Measurements from ENCODE around the gene EDEM3.

Gene EDEM3

GRCh38 chr1:184769241-184769640 lies 14.6 kb upstream of the EDEM3 start:
- peak overlapping the region in 1 of 2 experiments; percentile 58 for H3K4ac ChIP-seq (ENCODE audit: low read depth in 1 of 2, low read length in 2 of 2)
- H3K4me3 ChIP-seq (ENCODE audit: insufficient read depth in 1 of 2, low read depth in 1 of 2, low read length in 2 of 2) = no peak overlapping the region
- no peak overlapping the region for H2BK15ac ChIP-seq (ENCODE audit: low read depth, poor library complexity, severe bottlenecking)
- H3K4me2 ChIP-seq (ENCODE audit: low read length, poor library complexity, severe bottlenecking) = no peak overlapping the region
- no peak overlapping the region for H3K23ac ChIP-seq (ENCODE audit: low read length in 2 of 2)
- no peak for DNase-seq
- H2BK12ac ChIP-seq (ENCODE audit: low read length in 2 of 2) = peak overlapping the region in 1 of 2 experiments; percentile 93
- WGBS = 87% methylated on average over 2 of the region's 2 CpGs
- no peak overlapping the region for H2BK120ac ChIP-seq (ENCODE audit: low read depth, low read length)
- no peak overlapping the region for H2AFZ ChIP-seq (ENCODE audit: low read depth, low read length)
- H3K14ac ChIP-seq (ENCODE audit: low read length in 2 of 2) = no peak overlapping the region
- no peaks in the 10 kb centered on the region for H3K27me3 ChIP-seq (ENCODE audit: control insufficient read depth in 1 of 2, insufficient read depth in 1 of 2, low read length in 2 of 2)
- no peak overlapping the region for H3K9ac ChIP-seq (ENCODE audit: low read length)
- H2AK5ac ChIP-seq (ENCODE audit: low read length, severe bottlenecking) = no peak overlapping the region
- H2BK5ac ChIP-seq (ENCODE audit: low read depth, low read length, poor library complexity, severe bottlenecking) = no peak overlapping the region
- H4K91ac ChIP-seq (ENCODE audit: low read length) = peak overlapping the region; percentile 61
- no peak overlapping the region for H3K27ac ChIP-seq (ENCODE audit: low read length, poor library complexity, severe bottlenecking)
- no peaks in the 10 kb centered on the region for H3K36me3 ChIP-seq (ENCODE audit: control insufficient read depth in 1 of 2, insufficient read depth in 2 of 2, low read depth in 1 of 2, low read length in 2 of 2)
- H4K8ac ChIP-seq (ENCODE audit: low read length) = no peak overlapping the region
- H3K79me1 ChIP-seq (replicated peaks; ENCODE audit: low read length, poor library complexity, severe bottlenecking) = no peaks in the 10 kb centered on the region
- no peaks in the 10 kb centered on the region for H3K9me3 ChIP-seq (ENCODE audit: control insufficient read depth, low read length)
- peak overlapping the region; percentile 62 to 70 for H3K18ac ChIP-seq (ENCODE audit: low read depth in 1 of 2, low read length in 2 of 2)
- no peaks in the 10 kb centered on the region for H3K4me1 ChIP-seq (ENCODE audit: control insufficient read depth, insufficient read depth, low read depth, low read length)

- 78% methylated on average over 2 of the region's 2 CpGs for WGBS
- H3K4me3 ChIP-seq (ENCODE audit: insufficient read depth in 1 of 2, low read depth in 1 of 2, low read length in 2 of 2) = no peak overlapping the region
- H2BK15ac ChIP-seq (ENCODE audit: low read depth, poor library complexity, severe bottlenecking) = no peak overlapping the region
- no peaks in the 10 kb centered on the region for H3K27me3 ChIP-seq (ENCODE audit: control insufficient read depth in 1 of 2, insufficient read depth in 1 of 2, low read length in 2 of 2)
- no peak overlapping the region for H2AFZ ChIP-seq (ENCODE audit: low read depth, low read length)
- H3K4ac ChIP-seq (ENCODE audit: low read depth in 1 of 2, low read length in 2 of 2) = no peak overlapping the region
- no peak overlapping the region for H3K9ac ChIP-seq (ENCODE audit: low read length)
- DNase-seq = no peak
- no peak overlapping the region for H3K23ac ChIP-seq (ENCODE audit: low read length in 2 of 2)
- no peak overlapping the region for H2BK5ac ChIP-seq (ENCODE audit: low read depth, low read length, poor library complexity, severe bottlenecking)
- no peaks in the 10 kb centered on the region for H3K4me1 ChIP-seq (ENCODE audit: control insufficient read depth, insufficient read depth, low read depth, low read length)
- no peak overlapping the region for H2BK12ac ChIP-seq (ENCODE audit: low read length in 2 of 2)
- no peak overlapping the region for H4K91ac ChIP-seq (ENCODE audit: low read length)
- H4K8ac ChIP-seq (ENCODE audit: low read length) = no peak overlapping the region
- H3K27ac ChIP-seq (ENCODE audit: low read length, poor library complexity, severe bottlenecking) = no peak overlapping the region
- H3K9me3 ChIP-seq (ENCODE audit: control insufficient read depth, low read length) = no peaks in the 10 kb centered on the region
- no peaks in the 10 kb centered on the region for H3K36me3 ChIP-seq (ENCODE audit: control insufficient read depth in 1 of 2, insufficient read depth in 2 of 2, low read depth in 1 of 2, low read length in 2 of 2)
- no peaks in the 10 kb centered on the region for H3K79me1 ChIP-seq (replicated peaks; ENCODE audit: low read length, poor library complexity, severe bottlenecking)
- H2BK120ac ChIP-seq (ENCODE audit: low read depth, low read length) = no peak overlapping the region
- H3K18ac ChIP-seq (ENCODE audit: low read depth in 1 of 2, low read length in 2 of 2) = no peak overlapping the region
- no peak overlapping the region for H2AK5ac ChIP-seq (ENCODE audit: low read length, severe bottlenecking)
- no peak overlapping the region for H3K4me2 ChIP-seq (ENCODE audit: low read length, poor library complexity, severe bottlenecking)
- no peak overlapping the region for H3K14ac ChIP-seq (ENCODE audit: low read length in 2 of 2)
These were observed 13.8 kb upstream of the EDEM3 start for GRCh38 chr1:184768467-184768866.

GRCh38 chr1:184767591-184767990 lies 12.9 kb upstream of the EDEM3 start:
- Histone ChIP-seq H3K79me1 (replicated peaks; ENCODE audit: low read length, poor library complexity, severe bottlenecking) (no peaks in the 10 kb centered on the region), H3K27me3 (ENCODE audit: control insufficient read depth in 1 of 2, insufficient read depth in 1 of 2, low read length in 2 of 2) (no peaks in the 10 kb centered on the region), H2BK5ac (ENCODE audit: low read depth, low read length, poor library complexity, severe bottlenecking) (no peak overlapping the region), H3K18ac (ENCODE audit: low read depth in 1 of 2, low read length in 2 of 2) (no peak overlapping the region), H2BK15ac (ENCODE audit: low read depth, poor library complexity, severe bottlenecking) (no peak overlapping the region), H3K36me3 (ENCODE audit: control insufficient read depth in 1 of 2, insufficient read depth in 2 of 2, low read depth in 1 of 2, low read length in 2 of 2) (no peaks in the 10 kb centered on the region), H3K14ac (ENCODE audit: low read length in 2 of 2) (no peak overlapping the region), H3K4me1 (ENCODE audit: control insufficient read depth, insufficient read depth, low read depth, low read length) (no peaks in the 10 kb centered on the region), H2AK5ac (ENCODE audit: low read length, severe bottlenecking) (no peak overlapping the region), H3K4me3 (ENCODE audit: insufficient read depth in 1 of 2, low read depth in 1 of 2, low read length in 2 of 2) (no peak overlapping the region), H3K27ac (ENCODE audit: low read length, poor library complexity, severe bottlenecking) (no peak overlapping the region), H3K23ac (ENCODE audit: low read length in 2 of 2) (no peak overlapping the region), H2AFZ (ENCODE audit: low read depth, low read length) (no peak overlapping the region), H4K8ac (ENCODE audit: low read length) (no peak overlapping the region), H3K9ac (ENCODE audit: low read length) (no peak overlapping the region), H2BK120ac (ENCODE audit: low read depth, low read length) (no peak overlapping the region), H4K91ac (ENCODE audit: low read length) (peak overlapping the region; percentile 5), H3K9me3 (ENCODE audit: control insufficient read depth, low read length) (no peaks in the 10 kb centered on the region), H3K4me2 (ENCODE audit: low read length, poor library complexity, severe bottlenecking) (no peak overlapping the region), H3K4ac (ENCODE audit: low read depth in 1 of 2, low read length in 2 of 2) (no peak overlapping the region), H2BK12ac (ENCODE audit: low read length in 2 of 2) (no peak overlapping the region)
- no peak for DNase-seq
- WGBS = 97% methylated on average over 4 of the region's 5 CpGs

GRCh38 chr1:184764483-184764882 lies 9.8 kb upstream of the EDEM3 start:
- H3K9ac ChIP-seq (ENCODE audit: low read length) = no peak overlapping the region
- no peak overlapping the region for H2BK12ac ChIP-seq (ENCODE audit: low read length in 2 of 2)
- H3K4ac ChIP-seq (ENCODE audit: low read depth in 1 of 2, low read length in 2 of 2) = no peak overlapping the region
- H3K4me3 ChIP-seq (ENCODE audit: insufficient read depth in 1 of 2, low read depth in 1 of 2, low read length in 2 of 2) = no peak overlapping the region
- H4K91ac ChIP-seq (ENCODE audit: low read length) = no peak overlapping the region
- no peaks in the 10 kb centered on the region for H3K27me3 ChIP-seq (ENCODE audit: control insufficient read depth in 1 of 2, insufficient read depth in 1 of 2, low read length in 2 of 2)
- no peaks in the 10 kb centered on the region for H3K79me1 ChIP-seq (replicated peaks; ENCODE audit: low read length, poor library complexity, severe bottlenecking)
- H3K27ac ChIP-seq (ENCODE audit: low read length, poor library complexity, severe bottlenecking) = no peak overlapping the region
- H4K8ac ChIP-seq (ENCODE audit: low read length) = no peak overlapping the region
- no peaks in the 10 kb centered on the region for H3K9me3 ChIP-seq (ENCODE audit: control insufficient read depth, low read length)
- H2AFZ ChIP-seq (ENCODE audit: low read depth, low read length) = peak overlapping the region; percentile 51
- 90% methylated on average over 1 of the region's 1 CpG for WGBS
- no peak overlapping the region for H2BK120ac ChIP-seq (ENCODE audit: low read depth, low read length)
- H2AK5ac ChIP-seq (ENCODE audit: low read length, severe bottlenecking) = no peak overlapping the region
- no peak overlapping the region for H2BK5ac ChIP-seq (ENCODE audit: low read depth, low read length, poor library complexity, severe bottlenecking)
- H3K14ac ChIP-seq (ENCODE audit: low read length in 2 of 2) = no peak overlapping the region
- H3K4me2 ChIP-seq (ENCODE audit: low read length, poor library complexity, severe bottlenecking) = no peak overlapping the region
- no peak for DNase-seq
- no peak overlapping the region for H2BK15ac ChIP-seq (ENCODE audit: low read depth, poor library complexity, severe bottlenecking)
- H3K18ac ChIP-seq (ENCODE audit: low read depth in 1 of 2, low read length in 2 of 2) = peak overlapping the region; percentile 11 to 57
- no peaks in the 10 kb centered on the region for H3K36me3 ChIP-seq (ENCODE audit: control insufficient read depth in 1 of 2, insufficient read depth in 2 of 2, low read depth in 1 of 2, low read length in 2 of 2)
- H3K4me1 ChIP-seq (ENCODE audit: control insufficient read depth, insufficient read depth, low read depth, low read length) = no peaks in the 10 kb centered on the region
- no peak overlapping the region for H3K23ac ChIP-seq (ENCODE audit: low read length in 2 of 2)

All from mesenchymal stem cell (in vitro differentiated cells and primary cell).